ENCODE data around the gene DUS1L.
"Not testable (repeated sequence)": the region's sequence is repeated elsewhere in the genome, so short reads cannot be mapped to it uniquely, and the experiment has no call there.

DUS1L gene

DNA sequence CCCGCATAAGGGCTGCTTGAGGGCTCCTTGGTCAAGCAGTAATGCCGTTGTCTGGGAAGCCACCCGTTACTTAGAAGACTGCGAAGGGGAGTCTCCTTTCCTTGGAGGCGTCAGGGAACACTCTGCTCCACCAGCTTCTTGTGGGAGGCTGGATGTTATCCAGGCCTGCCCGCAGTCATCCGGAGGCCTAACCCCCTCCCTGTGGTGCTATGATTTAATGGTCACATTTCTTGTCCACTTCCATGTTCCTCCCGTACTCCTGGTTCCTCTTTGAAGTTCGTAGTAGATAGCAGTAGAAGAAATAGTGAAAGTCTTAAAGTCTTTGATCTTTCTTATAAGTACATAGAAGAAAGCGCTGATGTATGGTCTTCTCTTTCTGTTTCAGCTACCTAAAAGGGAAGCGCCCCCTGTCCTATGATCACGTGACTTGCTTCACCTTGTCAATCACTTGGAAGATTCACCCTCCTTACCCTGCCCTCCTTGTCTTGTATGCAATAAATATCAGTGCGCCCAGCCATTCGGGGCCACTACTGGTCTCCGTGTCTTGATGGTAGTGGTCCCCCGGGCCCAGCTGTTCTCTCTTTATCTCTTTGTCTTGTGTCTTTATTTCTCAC is 26.7 kb downstream of the DUS1L start:
- DNase-seq, result not testable (repeated sequence)

DNA sequence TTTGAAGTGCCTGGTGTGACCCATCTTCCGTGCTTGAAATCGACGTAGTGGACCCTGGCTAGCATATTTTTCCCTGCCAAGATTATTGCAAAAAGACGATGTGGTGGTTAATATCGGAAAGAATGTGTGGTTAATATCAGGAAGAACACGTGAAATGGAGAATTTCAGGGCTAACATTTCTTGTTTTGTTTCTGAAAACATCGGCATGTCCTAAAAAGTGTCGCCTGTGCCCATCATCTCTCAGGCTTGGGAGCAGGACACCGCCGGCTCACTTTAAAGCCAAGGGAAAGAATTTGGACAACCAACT is 27.8 kb downstream of the DUS1L start:
- no peak for DNase-seq

DNA sequence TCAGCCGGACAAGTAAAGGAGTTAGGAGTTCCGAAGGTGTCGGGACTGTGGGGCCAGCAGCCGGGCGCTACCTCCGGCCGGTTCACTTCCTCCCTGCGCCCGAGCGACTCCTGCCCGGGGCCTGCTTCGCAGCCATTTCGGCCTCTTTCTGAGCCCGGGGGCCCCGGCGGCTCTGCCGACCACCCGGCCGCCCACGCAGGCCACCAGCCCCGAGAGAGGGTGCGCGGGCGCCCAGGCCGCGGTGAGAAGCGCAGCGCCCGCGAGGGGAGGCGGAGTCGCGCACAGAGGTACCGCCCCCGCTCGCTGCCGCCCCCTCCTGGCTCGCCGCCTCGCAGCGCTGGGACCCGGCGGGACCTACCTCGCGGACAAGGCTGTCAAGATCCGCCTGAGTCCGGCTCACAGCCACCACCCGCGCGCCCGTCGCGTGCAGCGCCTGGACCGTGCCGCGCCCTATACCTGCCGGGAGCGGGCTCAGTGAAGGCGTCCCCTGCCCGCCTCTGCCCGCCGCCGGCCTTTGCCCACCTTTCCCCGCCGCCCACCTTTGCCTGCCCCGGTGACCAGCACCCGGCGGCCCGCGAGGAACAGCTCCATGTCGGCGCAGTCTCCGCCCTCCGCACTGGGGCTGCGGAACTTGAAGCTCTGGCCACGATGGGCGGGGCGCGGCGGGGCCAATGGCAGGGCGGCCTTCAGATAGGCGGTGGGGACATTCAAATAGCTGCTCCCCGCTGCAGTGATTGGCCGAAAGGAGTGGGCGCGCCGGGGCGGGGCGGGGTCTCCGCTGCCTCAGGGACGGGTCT is 28.3 kb downstream of the DUS1L start, which contains the start of gene DCXR:
Gene DCXR (minus strand): TSS at position 606 of the 797 bp plus-strand sequence. CDS start 15 bp downstream, at position 591.
- peak; percentile 96 for DNase-seq

DNA sequence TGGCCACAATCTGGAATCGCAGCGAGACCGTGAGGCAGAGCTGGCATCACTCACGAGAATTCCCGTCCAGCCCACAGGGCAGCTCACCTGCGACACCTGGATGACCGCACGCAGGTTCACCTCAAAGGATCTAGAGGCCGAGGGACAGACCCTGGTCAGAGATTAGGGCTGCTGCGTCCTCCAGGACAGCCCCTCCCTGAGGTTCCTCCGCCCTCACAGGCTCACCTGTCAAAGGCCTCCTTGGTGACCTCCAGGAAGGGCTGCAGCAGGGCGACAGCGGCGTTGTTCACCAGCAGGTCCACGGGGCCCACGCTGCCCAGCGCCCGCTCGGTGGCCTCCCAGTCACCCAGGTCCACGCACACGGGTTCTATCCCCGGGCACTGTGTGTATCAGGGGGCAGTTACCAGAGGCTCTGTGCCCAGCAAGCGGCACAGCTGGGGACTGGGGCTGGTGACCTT is 28.9 kb downstream of the DUS1L start:
- no peak for DNase-seq

DNA sequence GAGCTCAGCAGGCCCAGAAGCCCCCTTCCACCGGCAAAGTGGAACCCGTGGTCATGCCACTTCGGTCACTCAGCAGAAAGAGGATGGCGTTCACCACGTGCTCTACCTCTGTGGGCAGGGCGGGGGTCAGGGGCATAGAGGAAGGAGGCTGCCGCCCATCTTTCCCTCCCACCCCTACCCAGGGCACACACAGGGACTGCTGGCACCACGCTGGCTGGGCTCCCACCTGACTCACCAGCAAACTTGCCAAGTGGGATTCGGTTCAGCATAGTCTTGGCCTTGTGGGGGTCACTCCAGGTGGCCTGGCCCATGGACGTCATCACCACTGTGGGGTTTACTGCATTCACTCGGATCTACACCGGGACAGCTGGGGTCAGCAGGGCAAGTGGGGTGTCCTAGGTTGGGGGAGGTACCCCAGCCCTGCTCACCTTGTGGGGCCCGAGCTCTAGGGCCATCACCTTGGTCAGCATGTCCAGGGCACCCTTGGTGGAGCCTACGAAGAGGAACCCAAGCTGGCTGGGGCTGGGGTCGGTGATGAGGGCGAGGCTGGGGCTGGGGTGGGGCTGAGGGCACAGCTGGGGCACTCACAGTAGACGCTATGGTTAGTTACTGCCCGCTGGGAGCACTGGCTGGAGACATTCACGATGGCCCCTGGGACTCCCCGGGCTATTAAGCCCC is 29.5 kb downstream of the DUS1L start:
- no peak for DNase-seq

DNA sequence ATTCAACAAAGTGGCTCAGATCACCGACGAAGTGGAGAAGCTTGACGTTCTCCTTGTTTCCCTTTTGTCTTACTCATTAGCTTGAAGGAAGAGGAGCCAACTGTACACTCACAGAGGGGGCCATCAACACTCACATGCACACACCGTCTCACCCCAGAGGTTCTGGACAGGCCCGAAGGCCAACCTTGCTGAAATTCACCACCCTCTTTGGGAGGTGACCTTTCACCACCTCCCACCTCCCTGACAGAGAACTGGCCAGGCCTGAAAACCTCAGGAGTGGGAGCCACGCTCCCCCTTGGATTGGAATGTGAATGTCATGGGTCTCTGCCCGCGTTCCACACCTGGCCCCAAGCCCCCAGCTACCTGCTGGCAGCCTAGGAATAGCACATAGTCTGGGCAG is 30.1 kb downstream of the DUS1L start:
- DNase-seq, result no peak

DNA sequence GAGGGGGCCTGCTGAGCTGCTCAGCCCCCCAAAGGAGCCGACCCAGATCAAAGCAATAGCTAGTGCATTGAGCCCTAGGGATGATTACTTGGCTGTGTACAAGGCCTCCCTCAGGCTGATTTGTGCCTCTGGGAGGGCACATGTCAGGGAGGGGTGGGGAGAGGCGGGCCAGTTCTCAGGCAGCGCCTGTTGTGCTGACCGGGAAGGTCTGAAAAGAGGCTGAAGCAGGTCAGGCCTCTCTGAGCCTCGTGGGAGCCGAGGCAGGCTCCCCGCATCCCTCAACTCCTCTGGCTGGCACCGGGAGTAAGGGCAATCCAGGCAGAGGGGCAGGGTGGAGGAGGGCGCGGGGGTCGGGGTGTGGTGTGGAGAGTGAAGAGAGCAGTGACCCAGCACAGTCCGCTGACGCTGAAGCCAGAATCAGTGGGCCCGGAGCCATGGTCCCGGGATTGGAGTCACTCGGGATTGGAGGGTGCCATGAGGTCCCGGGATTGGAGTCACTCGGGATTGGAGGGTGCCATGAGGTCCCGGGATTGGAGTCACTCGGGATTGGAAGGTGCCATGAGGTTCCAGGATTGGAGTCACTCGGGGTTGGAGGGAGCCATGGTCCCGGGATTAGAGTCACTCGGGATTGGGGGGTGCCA is 31.1 kb downstream of the DUS1L start:
- no peak for DNase-seq

DNA sequence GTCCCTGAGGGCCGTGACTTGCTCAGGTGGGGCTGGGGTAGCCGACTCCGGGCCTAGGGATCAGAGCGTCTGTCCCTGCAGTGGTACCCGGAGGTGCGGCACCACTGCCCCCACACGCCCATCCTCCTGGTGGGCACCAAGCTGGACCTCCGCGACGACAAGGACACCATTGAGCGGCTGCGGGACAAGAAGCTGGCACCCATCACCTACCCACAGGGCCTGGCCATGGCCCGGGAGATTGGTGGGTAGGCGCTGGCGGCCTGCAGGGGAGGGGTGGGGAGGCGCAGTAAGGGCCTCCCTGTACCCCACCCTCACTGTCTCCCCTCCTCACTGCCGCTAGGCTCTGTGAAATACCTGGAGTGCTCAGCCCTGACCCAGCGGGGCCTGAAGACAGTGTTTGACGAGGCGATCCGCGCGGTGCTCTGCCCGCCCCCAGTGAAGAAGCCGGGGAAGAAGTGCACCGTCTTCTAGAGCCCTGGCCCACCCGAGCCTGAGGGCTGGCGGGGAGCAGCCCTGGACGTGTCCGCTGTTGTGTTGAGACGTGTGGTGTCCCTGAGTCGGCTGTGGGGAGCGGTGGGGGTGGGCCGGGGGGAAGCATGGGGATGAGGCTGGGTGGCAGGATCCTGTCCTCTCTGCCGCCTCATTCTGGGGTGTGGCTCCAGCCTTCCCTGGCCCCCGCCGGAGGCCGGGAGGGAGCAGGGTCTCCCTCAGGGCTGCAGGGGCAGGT is 32.1 kb downstream of the DUS1L start:
- no peak for DNase-seq

DNA sequence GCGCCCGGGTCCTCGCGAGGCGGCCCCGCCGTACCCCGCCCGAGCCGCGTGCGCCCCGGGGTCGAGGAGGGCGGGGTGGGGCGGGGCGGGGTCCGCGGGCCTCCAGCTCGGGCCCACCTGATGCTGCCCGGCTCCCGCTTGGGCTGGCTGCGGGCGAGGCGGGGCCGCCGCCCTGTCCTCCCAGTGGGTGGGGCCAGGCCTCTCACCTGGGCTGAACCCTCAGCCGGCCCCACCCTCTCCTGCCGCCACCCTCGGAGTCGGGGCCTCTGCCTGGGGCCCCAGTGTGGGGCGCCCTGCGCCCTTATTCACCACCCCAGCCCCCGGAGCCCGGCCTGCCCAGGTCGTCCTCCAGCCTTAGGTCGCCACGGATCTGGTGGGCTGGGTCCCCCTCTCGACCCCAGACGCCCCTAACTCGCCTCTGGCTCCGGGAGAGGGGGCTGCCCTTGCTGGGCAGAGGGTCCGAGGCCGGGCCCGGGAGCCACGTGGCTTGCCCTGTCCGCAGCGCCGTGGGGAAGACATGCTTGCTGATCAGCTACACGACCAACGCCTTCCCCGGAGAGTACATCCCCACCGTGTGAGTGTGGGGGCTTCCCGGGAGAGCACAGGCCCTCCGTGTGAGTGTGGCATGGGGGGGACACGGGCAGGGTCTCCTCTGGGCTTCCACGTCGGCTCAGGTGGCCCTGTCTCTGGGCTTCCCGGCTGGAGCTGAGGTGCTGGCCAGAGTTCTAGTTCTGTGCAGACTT is 33.5 kb downstream of the DUS1L start:
- peak; percentile 51 for DNase-seq

DNA sequence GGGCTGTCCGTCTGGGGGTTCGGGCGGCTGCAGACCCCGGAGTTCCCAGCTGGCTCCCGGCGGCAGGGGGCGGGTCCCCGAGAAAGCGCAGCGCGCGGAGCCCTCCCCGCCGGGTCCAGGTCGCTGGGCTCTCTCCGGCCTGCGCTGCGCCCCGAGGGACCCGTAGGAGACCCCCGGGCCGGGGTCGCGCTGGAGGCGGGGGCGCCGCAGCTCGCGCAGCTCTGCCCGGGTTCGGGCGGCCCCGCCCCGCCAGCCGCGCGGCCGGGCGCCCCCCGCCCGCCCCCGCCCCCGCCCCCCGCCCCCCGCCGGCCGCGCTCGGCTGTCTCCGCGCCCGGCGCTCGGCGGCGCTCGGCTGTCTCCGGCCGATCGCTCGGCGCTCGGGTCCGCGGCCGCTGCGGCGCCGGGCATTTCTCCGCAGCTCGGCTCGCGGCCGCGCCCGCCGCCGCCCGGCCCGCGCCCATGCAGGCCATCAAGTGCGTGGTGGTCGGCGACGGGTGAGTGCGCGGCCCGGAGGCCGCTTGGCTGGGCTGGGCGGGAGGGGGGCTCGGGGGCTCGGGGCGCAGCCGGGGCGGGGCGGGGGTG is 34.2 kb downstream of the DUS1L start, which contains the start of gene RAC3:
Gene RAC3 (plus strand): TSS at position 376 of the 582 bp plus-strand sequence. CDS start 84 bp downstream, at position 460.
- no peak for DNase-seq

DNA sequence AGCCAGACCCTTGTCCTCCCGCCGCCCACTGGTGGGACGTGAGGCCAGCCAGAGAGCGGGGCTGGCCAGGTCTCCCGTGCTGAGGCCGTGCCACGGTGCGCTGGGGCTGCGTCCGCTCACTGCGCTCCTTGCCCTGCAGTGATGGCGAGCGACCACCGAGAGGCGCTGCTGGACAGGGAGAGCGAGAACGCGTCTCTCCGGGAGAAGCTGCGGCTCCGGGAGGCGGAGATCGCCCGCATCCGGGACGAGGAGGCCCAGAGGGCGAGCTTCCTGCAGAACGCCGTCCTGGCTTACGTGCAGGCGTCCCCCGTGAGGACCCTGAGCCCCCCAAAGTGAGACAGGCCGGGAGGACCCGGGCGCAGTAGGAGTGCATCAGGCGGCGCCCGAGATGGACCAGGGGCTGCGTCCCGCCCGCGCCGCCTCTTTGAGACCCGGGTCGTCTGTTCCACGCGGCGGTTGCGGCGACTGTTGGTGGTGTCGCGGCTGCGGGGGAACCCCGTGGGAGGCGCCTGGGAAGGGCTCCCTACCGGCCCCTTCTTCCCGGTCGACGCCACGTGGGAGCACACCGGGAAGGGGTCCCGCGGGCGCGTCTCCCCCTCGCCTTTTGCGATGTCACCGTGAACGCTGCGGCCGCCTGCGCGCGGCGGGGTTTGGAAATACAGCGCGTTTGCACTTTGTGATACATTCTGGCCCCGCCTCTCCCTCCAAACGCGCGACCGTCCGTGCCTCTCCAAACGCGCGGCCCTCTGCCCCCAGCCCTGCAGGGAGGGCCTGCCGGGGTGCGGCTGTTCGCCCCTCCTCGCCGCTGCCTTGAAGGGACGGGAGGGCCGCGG is 34.9 kb downstream of the DUS1L start:
- peak; percentile 85 for DNase-seq

DNA sequence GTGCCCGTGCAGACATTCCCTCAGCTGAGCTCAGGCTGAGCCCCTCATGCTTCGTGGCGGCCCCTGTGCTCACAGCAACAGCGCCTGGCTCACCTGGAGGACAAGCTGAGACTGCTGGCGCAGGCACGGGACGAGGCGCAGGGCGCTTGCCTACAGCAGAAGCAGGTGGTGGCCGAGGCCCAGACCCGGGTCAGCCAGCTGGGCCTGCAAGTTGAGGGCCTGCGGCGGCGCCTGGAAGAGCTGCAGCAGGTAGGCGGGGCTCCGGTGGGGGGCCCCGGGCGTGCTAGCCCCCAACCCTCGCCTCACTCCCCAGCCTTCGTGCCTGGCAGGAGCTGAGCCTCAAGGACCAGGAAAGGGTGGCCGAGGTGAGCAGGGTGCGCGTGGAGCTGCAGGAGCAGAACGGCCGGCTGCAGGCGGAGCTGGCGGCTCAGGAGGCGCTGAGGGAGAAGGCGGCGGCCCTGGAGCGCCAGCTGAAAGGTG is 35.6 kb downstream of the DUS1L start:
- no peak for DNase-seq

DNA sequence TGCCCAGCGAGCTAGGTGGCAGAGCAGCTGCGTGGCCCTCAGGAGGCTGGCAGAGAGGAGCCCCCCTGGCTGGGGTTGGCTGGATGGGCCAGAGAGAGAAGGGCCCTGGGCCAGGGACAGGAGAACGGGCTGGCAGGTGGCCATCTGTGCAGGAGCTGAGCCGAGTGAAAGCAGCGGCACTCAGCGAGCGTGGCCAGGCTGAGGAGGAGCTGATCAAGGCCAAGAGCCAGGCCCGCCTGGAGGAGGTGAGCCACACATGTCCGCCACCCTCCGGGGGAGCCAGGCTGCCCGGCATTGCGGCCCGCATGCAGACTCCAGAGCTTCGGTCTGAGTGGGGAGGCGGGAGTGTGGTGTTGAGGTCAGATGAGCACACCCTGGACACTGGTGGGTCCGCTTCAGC is 36.2 kb downstream of the DUS1L start:
- DNase-seq, result no peak

DNA sequence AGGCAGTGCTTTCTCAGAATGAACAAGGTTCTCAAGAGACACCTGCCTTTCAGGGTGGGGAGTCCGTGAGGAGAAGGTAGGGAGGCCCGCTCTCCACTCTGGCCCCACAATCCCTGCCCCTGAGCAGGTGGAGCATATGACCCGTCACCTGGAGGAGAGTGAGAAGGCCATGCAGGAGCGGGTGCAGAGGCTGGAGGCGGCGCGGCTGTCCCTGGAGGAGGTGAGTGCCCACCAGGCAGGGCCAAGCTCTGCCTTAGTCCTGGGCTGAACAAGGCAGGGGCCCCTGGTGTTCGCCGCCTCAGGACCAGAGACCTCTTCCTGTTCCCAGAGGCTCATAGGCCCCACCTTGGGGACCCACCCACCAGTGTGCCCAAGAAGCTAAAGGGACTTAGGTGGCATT is 36.6 kb downstream of the DUS1L start:
- no peak for DNase-seq

DNA sequence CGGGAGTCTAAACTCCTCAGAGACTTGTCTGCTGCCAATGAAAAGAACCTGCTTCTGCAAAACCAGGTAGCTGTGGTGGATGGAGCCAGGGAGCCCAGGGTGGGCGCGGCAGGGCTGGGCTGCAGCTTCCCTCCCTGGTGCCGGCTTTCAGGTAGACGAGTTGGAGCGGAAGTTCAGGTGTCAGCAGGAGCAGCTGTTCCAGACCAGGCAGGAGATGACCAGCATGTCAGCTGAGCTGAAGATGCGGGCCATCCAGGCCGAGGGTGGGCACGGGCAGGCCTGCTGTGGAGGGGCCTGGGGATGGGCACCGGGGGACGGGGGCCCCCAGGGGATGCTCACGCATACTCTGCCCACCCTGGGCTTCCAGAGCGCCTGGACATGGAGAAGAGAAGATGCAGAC is 37.4 kb downstream of the DUS1L start:
- DNase-seq, result no peak

DNA sequence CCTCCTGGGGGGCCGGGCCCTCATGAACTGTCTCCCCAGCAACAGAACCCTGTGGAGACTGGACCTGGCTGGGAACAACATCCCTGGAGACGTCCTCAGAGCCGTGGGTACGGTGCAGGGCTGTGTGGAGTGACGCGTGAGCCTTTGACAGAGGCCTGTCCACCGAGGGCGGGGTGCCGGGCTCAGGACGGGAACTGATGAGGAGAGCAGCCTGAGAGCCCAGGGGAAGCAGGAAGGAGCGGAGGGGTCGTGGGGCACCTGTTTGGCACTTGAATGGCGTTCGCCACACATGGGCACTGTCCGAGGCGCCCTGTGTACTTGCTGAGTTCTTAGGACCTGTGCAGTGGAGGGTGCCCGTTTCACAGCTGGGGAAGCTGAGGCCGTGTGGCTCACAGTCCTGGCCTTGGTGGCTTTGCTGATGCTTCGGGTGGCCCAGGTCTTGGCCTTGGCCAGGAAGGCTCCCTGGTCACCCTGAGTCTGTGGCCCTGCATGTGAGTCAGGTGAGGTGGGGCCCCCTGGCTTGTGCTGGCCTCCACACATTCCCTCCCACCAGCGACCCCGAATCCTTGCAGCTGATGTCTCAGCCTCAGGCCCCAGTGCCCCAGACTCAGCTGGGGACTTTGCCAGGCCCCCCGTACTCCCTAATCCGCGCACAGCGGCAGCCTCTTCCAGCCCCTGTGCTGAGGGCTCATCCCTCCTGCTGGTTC is 40.0 kb downstream of the DUS1L start:
- DNase-seq, result no peak

DNA sequence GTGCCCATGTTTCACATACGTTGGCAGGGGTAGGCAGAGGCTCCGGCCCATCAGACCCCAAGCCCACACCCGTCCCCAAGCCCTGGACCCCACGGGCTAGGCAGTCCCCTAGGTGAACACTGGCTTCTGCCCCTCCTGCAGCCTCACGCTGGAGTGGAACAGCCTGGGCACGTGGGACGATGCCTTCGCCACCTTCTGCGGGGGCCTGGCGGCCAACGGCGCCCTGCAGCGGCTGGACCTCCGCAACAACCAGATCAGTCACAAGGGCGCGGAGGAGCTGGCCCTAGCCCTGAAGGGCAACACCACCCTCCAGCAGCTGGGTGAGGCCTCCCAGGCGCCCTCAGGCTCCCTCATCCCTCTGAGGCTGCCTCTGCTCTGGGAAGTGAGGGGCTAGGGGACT is 40.7 kb downstream of the DUS1L start:
- DNase-seq, result no peak

DNA sequence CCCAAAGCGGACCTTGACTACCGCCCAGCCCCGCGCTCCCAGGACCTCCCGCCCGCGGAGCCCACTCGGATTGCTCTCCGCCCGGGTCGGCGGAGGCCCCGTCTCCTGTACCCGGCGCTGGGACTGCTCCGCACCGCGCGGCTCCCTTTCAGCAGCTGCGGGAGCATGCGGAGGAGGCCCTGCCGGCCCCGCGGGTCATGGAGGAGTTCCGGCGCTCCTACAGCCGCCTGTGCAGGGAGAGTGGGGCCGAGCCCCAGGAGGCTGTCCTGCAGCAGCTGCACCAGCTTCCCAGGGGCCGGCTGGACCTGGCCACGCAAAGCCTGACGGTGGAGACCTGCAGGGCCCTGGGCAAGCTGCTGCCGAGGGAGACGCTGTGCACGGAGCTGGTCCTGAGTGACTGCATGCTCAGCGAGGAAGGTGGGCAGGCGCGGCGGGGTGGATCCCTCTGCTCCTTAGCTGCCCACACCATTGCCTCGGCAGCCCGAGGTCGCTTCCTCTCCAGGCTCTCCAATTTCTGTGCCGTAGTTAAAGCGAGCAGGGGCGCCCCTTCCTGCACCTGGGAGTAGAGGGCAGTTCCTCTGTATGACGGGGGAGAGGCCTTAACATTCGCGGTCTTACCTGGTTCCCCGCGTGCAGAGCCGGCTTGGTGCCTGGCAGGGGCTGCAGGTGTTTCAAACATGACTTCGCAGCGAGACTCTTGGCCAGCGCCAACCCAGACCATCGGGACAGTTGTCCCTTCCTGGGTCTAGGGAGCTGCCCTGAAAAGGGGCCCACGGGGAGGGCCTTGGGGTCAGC is 42.0 kb downstream of the DUS1L start:
- DNase-seq, result no peak

DNA sequence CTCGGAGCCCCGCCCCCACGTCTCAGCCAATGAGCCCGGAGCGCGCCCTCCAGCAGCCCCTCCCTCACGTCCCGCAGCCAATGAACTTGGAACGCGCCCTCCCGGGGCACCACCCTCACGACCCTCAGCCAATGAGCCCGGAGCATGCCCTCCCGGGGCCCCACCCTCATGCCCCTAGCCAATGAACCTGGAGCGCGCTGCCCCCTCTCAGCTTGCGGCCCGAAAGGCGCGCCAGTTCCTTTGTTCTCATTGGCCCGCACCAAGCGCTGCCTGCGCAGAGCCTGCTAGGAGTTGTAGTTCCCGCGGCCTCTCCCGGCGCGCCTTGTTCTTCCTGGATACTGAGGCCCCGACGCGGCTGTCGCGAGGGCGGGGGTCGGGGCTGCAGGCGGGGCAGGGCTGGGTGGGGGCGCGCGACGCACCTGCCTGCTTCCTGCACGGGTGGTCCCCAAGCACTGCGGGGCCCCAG is 42.6 kb downstream of the DUS1L start, which contains the start of gene LRRC45:
Gene LRRC45 (plus strand): TSS at position 325 of the 466 bp plus-strand sequence. CDS start 339 bp downstream, outside the sequence.
- DNase-seq, result peak; percentile 100
